Nephron progenitor cell (in vitro differentiated cells): ENCODE results near the gene AMOTL2.
A peak's percentile ranks its signal among the peaks of the same experiment; 100 is the strongest.

Source experiments
- DNase-seq: peaks from one replicate; pipeline ENCODE4 v3.0.0; 2021
- H3K27ac Mint-ChIP-seq: 2 replicates; pipeline ENCODE4 v1.8.0; 2021; ENCODE audit warnings: mild to moderate bottlenecking, moderate library complexity, mixed read lengths
- H3K27me3 Mint-ChIP-seq: 2 replicates; pipeline ENCODE4 v1.8.0; 2021; ENCODE audit warnings: mild to moderate bottlenecking, low read depth, mixed read lengths; ENCODE audit not compliant: poor library complexity
- H3K36me3 Mint-ChIP-seq: 2 replicates; pipeline ENCODE4 v1.8.0; 2021; ENCODE audit warnings: low read depth, mixed read lengths
- H3K4me1 Mint-ChIP-seq: 2 replicates; pipeline ENCODE4 v1.8.0; 2021; ENCODE audit warnings: mixed read lengths
- H3K4me3 Mint-ChIP-seq: 2 replicates; pipeline ENCODE4 v1.8.0; 2021; ENCODE audit warnings: mild to moderate bottlenecking, moderate library complexity, mixed read lengths
- H3K9me3 Mint-ChIP-seq: 2 replicates; pipeline ENCODE4 v1.8.0; 2021; ENCODE audit warnings: mild to moderate bottlenecking, moderate library complexity, mixed read lengths
- CTCF ChIP-seq: fragments of 200-600 bp; sonication (generic); IDR thresholded peaks from 2 replicates; pipeline ENCODE4 v1.5.0; 2021; ENCODE audit warnings: antibody characterized with exemption

The AMOTL2 gene

DNA sequence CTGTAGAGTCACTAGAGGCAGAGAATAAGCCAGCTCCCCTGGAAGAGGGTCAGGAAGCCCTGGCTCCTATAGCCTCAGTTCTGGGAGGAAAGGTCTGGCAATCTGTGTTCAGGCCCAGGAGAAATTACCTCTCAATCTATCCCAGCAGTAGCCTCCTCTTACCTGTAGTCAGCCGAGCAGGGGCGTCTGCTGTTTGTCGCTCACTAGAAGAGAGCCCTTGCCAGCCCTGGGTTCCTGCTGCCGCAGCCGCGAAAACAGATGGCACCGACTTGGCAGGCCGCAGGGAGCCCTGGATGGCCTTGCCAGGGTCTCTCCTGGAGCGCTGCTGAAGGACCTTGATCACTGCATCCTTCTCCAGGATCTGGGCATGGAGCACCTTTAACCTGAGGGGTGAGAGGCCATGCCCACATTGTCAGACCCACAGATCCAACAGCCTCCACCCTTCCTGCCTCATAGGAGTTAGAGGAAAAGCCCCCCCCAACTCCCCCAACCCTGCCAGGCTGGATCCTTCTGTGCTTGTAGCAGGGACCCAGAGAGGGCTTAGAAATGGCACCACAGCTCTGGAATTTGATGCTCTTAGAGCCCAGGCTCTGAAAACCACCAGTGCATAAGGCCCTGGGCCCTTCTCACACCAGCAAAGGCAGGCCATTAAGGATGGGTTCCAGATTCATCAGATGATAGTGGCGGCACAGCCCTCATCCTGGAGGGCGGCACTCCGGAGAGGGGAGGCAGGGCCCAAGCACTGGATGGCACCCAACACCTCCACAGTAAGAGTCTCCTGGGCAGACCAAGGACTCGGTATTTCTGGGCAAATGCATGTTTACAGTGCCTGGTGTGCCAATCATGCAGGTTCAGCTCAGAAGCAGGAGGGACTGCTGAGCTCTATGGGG is 14.9 kb downstream of the AMOTL2 start:
- H3K4me3 Mint-ChIP-seq: peak overlapping the region; percentile 12
- H3K36me3 Mint-ChIP-seq: peaks cover 71% of the 10 kb centered on the region
- no peaks in the 10 kb centered on the region for H3K9me3 Mint-ChIP-seq
- no peak for TF ChIP-seq CTCF
- peaks cover 75% of the 10 kb centered on the region for H3K4me1 Mint-ChIP-seq
- peaks cover 4% of the 10 kb centered on the region for H3K27me3 Mint-ChIP-seq
- peak overlapping the region; percentile 96 for H3K27ac Mint-ChIP-seq
- DNase-seq: no peak

DNA sequence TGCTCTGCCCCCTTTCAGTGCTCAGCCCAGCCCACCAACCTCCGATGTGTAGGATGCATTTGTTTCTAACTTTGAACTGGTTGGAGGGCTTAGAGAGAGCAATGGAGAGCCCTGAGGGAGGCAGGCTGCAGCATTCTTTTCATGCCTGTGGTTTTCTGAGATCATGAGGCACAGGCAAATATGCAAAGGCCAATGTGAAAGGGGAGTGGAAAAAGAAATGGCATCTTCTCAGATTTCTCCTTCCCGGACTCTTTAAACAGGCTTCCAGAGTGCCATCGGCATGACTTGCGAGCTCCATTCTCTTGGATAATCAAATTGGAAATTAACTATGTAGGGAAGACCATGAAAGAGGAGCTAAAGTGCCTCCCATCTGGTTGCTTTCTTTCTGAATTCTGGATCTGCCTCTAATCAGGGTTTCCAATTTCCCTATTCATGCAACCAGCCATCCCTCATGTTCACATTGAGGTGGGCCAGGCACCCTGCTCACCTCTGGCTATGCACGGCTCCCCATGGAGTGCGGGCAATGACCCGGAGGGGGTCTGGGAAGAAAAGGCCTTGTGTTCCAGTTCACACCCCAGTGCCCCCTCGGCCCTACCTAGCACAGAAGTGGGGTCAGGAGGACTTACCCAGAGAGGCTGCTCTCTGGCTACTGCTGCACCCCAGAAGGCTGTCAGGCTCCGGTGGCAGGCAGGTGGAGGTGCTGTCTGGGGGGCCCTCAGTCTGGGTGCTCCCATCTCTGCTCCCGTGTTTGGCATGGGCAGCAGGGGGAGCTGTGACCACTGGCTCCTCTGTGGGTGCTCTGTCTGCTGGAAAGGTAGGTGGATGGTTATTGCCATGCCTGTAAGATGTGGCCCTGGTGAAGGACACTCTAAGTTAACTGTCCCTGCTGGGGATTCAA is 16.1 kb downstream of the AMOTL2 start:
- Mint-ChIP-seq H3K9me3 (no peaks in the 10 kb centered on the region), H3K27ac (peak overlapping the region; percentile 97), H3K36me3 (peaks cover 68% of the 10 kb centered on the region), H3K27me3 (peaks cover 4% of the 10 kb centered on the region), H3K4me3 (peak overlapping the region; percentile 54), H3K4me1 (peaks cover 75% of the 10 kb centered on the region)
- DNase-seq: peak; percentile 44
- TF ChIP-seq CTCF: no peak

DNA sequence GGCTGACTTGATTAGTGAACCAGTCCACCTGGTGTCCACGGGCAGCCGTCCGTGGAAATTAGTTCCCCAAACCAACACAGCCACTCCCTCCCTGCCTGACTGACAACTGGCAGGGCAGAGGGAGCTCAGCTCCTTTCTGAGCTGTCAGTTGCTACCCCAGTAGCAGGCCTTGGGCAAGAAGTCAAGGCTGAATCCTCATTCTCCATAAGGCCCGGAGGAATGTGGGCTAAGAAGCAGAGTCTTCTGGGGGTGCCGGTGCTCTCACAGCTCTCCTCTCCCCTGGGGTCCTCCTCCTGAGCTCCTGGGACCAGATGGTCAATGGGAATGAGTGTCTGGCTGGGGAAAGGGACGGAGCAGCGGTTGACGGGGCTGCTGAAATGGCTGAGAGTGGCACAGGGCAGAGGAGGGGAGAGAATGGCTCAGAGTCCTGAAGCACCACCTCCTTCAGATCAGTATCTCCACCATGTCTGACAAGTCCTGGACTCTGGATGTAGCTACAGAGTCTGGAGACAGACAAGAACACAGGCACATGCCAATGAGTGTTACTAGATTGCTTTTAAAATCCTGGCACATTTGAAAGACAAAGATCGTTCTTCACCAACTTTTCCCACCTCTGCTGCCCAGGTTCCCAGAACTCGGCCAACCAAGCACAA is 16.9 kb downstream of the AMOTL2 start:
- peak overlapping the region; percentile 54 for H3K4me3 Mint-ChIP-seq

GRCh38 chr3:134356411-134357040 is 17.7 kb downstream of the AMOTL2 start:
- Mint-ChIP-seq H3K9me3 (no peaks in the 10 kb centered on the region), H3K4me1 (peaks cover 85% of the 10 kb centered on the region), H3K36me3 (peaks cover 65% of the 10 kb centered on the region), H3K27me3 (peaks cover 7% of the 10 kb centered on the region), H3K27ac (peak overlapping the region; percentile 66), H3K4me3 (no peak overlapping the region)
- no peak for TF ChIP-seq CTCF
- DNase-seq: no peak

More for the DNA sequence above, 16.9 kb downstream of the AMOTL2 start:
- Mint-ChIP-seq H3K27me3 (peaks cover 4% of the 10 kb centered on the region), H3K9me3 (no peaks in the 10 kb centered on the region), H3K27ac (peak overlapping the region; percentile 97), H3K4me1 (peaks cover 76% of the 10 kb centered on the region), H3K36me3 (peaks cover 66% of the 10 kb centered on the region)
- peak; percentile 1 for DNase-seq
- no peak for TF ChIP-seq CTCF

- Mint-ChIP-seq H3K36me3 (peaks cover 61% of the 10 kb centered on the region), H3K4me3 (no peak overlapping the region), H3K4me1 (peaks cover 91% of the 10 kb centered on the region), H3K27ac (peak overlapping the region; percentile 64), H3K27me3 (peaks cover 7% of the 10 kb centered on the region), H3K9me3 (no peaks in the 10 kb centered on the region)
- DNase-seq: no peak
- no peak for TF ChIP-seq CTCF
Measured at GRCh38 chr3:134355416-134355815, 18.8 kb downstream of the AMOTL2 start.
